HG03135 (cell line): Measurements from ENCODE around the gene TMEM11.
"Not testable (repeated sequence)": the region's sequence is repeated elsewhere in the genome, so short reads cannot be mapped to it uniquely, and the experiment has no call there.

ENCODE experiments used
- ATAC-seq: cut with Tn5 transposase; IDR thresholded peaks from one replicate; pipeline ENCODE4 v1.9.1; 2021; ENCODE audit warnings: mild to moderate bottlenecking, moderate library complexity; ENCODE audit not compliant: unreplicated experiment

TMEM11 gene

GRCh38 chr17:21212826-21213637 lies 929 bp downstream of the TMEM11 start:
- no peak for ATAC-seq

GRCh38 chr17:21211825-21212479 lies 2.0 kb downstream of the TMEM11 start:
- ATAC-seq: no peak

GRCh38 chr17:21210411-21211076 lies 3.4 kb downstream of the TMEM11 start:
- no peak for ATAC-seq

GRCh38 chr17:21209511-21210175 lies 4.3 kb downstream of the TMEM11 start:
- ATAC-seq: no peak

- ATAC-seq: no peak
Observed at GRCh38 chr17:21208352-21208751, 5.6 kb downstream of the TMEM11 start.

GRCh38 chr17:21204935-21205334 lies 9.0 kb downstream of the TMEM11 start:
- ATAC-seq: no peak

- no peak for ATAC-seq
Observed at GRCh38 chr17:21202512-21202911, 11.4 kb downstream of the TMEM11 start.

- no peak for ATAC-seq
Observed at GRCh38 chr17:21201874-21202273, 12.1 kb downstream of the TMEM11 start.

GRCh38 chr17:21201298-21201595 lies 12.7 kb downstream of the TMEM11 start:
- no peak for ATAC-seq

- ATAC-seq: no peak
Observed at GRCh38 chr17:21200590-21201297, 13.2 kb downstream of the TMEM11 start.

- no peak for ATAC-seq
Observed at GRCh38 chr17:21199856-21200255, 14.1 kb downstream of the TMEM11 start.

- no peak for ATAC-seq
Observed at GRCh38 chr17:21199311-21199710, 14.7 kb downstream of the TMEM11 start.

- no peak for ATAC-seq
Observed at GRCh38 chr17:21198411-21198810, 15.6 kb downstream of the TMEM11 start.

GRCh38 chr17:21196126-21196525 lies 17.8 kb downstream of the TMEM11 start:
- no peak for ATAC-seq

- ATAC-seq: no peak
Observed at GRCh38 chr17:21194703-21195102, 19.3 kb downstream of the TMEM11 start.

- no peak for ATAC-seq
Observed at GRCh38 chr17:21194226-21194625, 19.7 kb downstream of the TMEM11 start.

- ATAC-seq: no peak
Observed at GRCh38 chr17:21193031-21193430, 20.9 kb downstream of the TMEM11 start.

- ATAC-seq: not testable (repeated sequence)
Observed at GRCh38 chr17:21192414-21192813, 21.5 kb downstream of the TMEM11 start.

- ATAC-seq: no peak
Observed at GRCh38 chr17:21191698-21192097, 22.3 kb downstream of the TMEM11 start.

GRCh38 chr17:21190078-21190477 lies 23.9 kb downstream of the TMEM11 start:
- no peak for ATAC-seq

GRCh38 chr17:21189361-21189760 lies 24.6 kb downstream of the TMEM11 start:
- no peak for ATAC-seq
